WTC11 (cell line): ENCODE results near the gene SPIRE1.

Source experiments
- ATF2 ChIP-seq: sonication (generic); formaldehyde crosslinking; IDR thresholded peaks from 2 replicates; pipeline ENCODE4 v1.8.1; 2022; ENCODE audit warnings: low read depth, missing genetic modification reagents, borderline replicate concordance
- ATF6 ChIP-seq: sonication (generic); formaldehyde crosslinking; IDR thresholded peaks from 2 replicates; pipeline ENCODE4 v1.8.1; 2023; ENCODE audit warnings: mild to moderate bottlenecking, missing genetic modification reagents
- CTCF ChIP-seq: fragments of 200-600 bp; IDR thresholded peaks from 2 replicates; pipeline ENCODE4 v1.8.0; 2022; ENCODE audit warnings: antibody characterized with exemption
- FOXK1 ChIP-seq: sonication (generic); formaldehyde crosslinking; IDR thresholded peaks from 2 replicates; pipeline ENCODE4 v1.8.0; 2022; ENCODE audit warnings: mild to moderate bottlenecking, moderate library complexity, missing genetic modification reagents
- JUN ChIP-seq: sonication (generic); formaldehyde crosslinking; IDR thresholded peaks from 2 replicates; pipeline ENCODE4 v1.8.0; 2023; ENCODE audit warnings: mild to moderate bottlenecking, missing genetic modification reagents
- SP1 ChIP-seq: sonication (generic); formaldehyde crosslinking; conservative IDR thresholded peaks from 2 replicates; pipeline ENCODE4 v1.8.1; 2022; ENCODE audit warnings: missing genetic modification reagents
- TEAD4 ChIP-seq: sonication (generic); formaldehyde crosslinking; IDR thresholded peaks from 2 replicates; pipeline ENCODE4 v1.8.0; 2022; ENCODE audit warnings: mild to moderate bottlenecking, missing genetic modification reagents

- no peak for TF ChIP-seq CTCF
- TF ChIP-seq FOXK1 (CRISPR knock-in tag), result no peak
- TF ChIP-seq ATF2 (CRISPR knock-in tag), result no peak
- TF ChIP-seq SP1 (CRISPR knock-in tag), result no peak
- TF ChIP-seq TEAD4 (CRISPR knock-in tag), result no peak
- TF ChIP-seq ATF6 (CRISPR knock-in tag), result no peak
- TF ChIP-seq JUN (CRISPR knock-in tag), result no peak
These were observed 229.0 kb downstream of the SPIRE1 start for GRCh38 chr18:12428923-12429322.
